SK-N-SH treated with all-trans-retinoic acid at 6 μM for 48 hours (cell line): ENCODE results near the gene GPC6.

Experiments
- ATAC-seq: fragments of 200-7000 bp; cut with Tn5 transposase; 3 replicates; pipeline ENCODE4 v1.9.1; 2020; ENCODE audit warnings: mild to moderate bottlenecking, moderate library complexity
- ARNTL ChIP-seq: fragments of 450-650 bp; formaldehyde crosslinking; IDR thresholded peaks from 2 replicates; pipeline ENCODE4 v1.5.0; 2020; ENCODE audit warnings: low read depth, mild to moderate bottlenecking, moderate library complexity, borderline replicate concordance
- CREB5 ChIP-seq: fragments of 250-450 bp; sonication (Bioruptor Pico); IDR thresholded peaks from 2 replicates; pipeline ENCODE4 v1.5.1; 2020; ENCODE audit warnings: low read depth, mild to moderate bottlenecking, moderate library complexity
- CSDC2 ChIP-seq: fragments of 250-450 bp; sonication (Bioruptor Pico); IDR thresholded peaks from 2 replicates; pipeline ENCODE4 v1.5.0; 2020; ENCODE audit warnings: mild to moderate bottlenecking, moderate library complexity
- CSRNP3 ChIP-seq: fragments of 250-450 bp; sonication (Bioruptor Pico); IDR thresholded peaks from 2 replicates; pipeline ENCODE4 v1.5.1; 2021; ENCODE audit warnings: mild to moderate bottlenecking, moderate library complexity
- ESRRG ChIP-seq: fragments of 250-450 bp; sonication (Bioruptor Pico); IDR thresholded peaks from 2 replicates; pipeline ENCODE4 v1.6.1; 2021; ENCODE audit warnings: mild to moderate bottlenecking
- GLIS3 ChIP-seq: fragments of 250-450 bp; sonication (Bioruptor Pico); IDR thresholded peaks from 2 replicates; pipeline ENCODE4 v1.5.0; 2020; ENCODE audit warnings: mild to moderate bottlenecking, moderate library complexity
- ISL1 ChIP-seq: fragments of 250-450 bp; sonication (Bioruptor Pico); IDR thresholded peaks from 2 replicates; pipeline ENCODE4 v2.1.2; 2022; ENCODE audit warnings: mild to moderate bottlenecking, moderate library complexity
- OSR1 ChIP-seq: fragments of 250-450 bp; sonication (Bioruptor Pico); IDR thresholded peaks from 2 replicates; pipeline ENCODE4 v1.8.0; 2022; ENCODE audit warnings: moderate library complexity, mild to moderate bottlenecking, inconsistent platforms
- PATZ1 ChIP-seq: fragments of 250-450 bp; sonication (Bioruptor Pico); IDR thresholded peaks from 2 replicates; pipeline ENCODE4 v1.8.0; 2020; ENCODE audit warnings: mild to moderate bottlenecking, moderate library complexity, borderline replicate concordance
- PPARA ChIP-seq: fragments of 250-450 bp; sonication (Bioruptor Pico); IDR thresholded peaks from 2 replicates; pipeline ENCODE4 v1.5.0; 2020; ENCODE audit warnings: mild to moderate bottlenecking, borderline replicate concordance
- RARB ChIP-seq: fragments of 250-450 bp; sonication (Bioruptor Pico); IDR thresholded peaks from 2 replicates; pipeline ENCODE4 v1.8.0; 2021; ENCODE audit warnings: mild to moderate bottlenecking, moderate library complexity
- SNAI2 ChIP-seq: fragments of 250-450 bp; sonication (Bioruptor Pico); IDR thresholded peaks from 2 replicates; pipeline ENCODE4 v1.5.0; 2020; ENCODE audit warnings: mild to moderate bottlenecking, moderate library complexity
- TCF4 ChIP-seq: fragments of 250-450 bp; sonication (Bioruptor Pico); IDR thresholded peaks from 2 replicates; pipeline ENCODE4 v1.8.0; 2021; ENCODE audit warnings: mild to moderate bottlenecking, moderate library complexity, borderline replicate concordance
- TOX ChIP-seq: fragments of 250-450 bp; sonication (Bioruptor Pico); IDR thresholded peaks from 2 replicates; pipeline ENCODE4 v1.8.0; 2021; ENCODE audit warnings: mild to moderate bottlenecking, moderate library complexity, borderline replicate concordance
- TSHZ2 ChIP-seq: fragments of 250-450 bp; sonication (Bioruptor Pico); IDR thresholded peaks from 2 replicates; pipeline ENCODE4 v1.5.0; 2020; ENCODE audit warnings: mild to moderate bottlenecking, moderate library complexity
- ZC3H10 ChIP-seq: fragments of 250-450 bp; sonication (Bioruptor Pico); IDR thresholded peaks from 2 replicates; pipeline ENCODE4 v1.5.1; 2021; ENCODE audit warnings: mild to moderate bottlenecking, moderate library complexity
- ZFP3 ChIP-seq: fragments of 250-450 bp; sonication (Bioruptor Pico); IDR thresholded peaks from 2 replicates; pipeline ENCODE4 v1.5.0; 2020; ENCODE audit warnings: mild to moderate bottlenecking, moderate library complexity
- ZFP30 ChIP-seq: fragments of 450-650 bp; formaldehyde crosslinking; IDR thresholded peaks from 2 replicates; pipeline ENCODE4 v1.5.0; 2022; ENCODE audit warnings: mild to moderate bottlenecking, moderate library complexity
- ZNF565 ChIP-seq: fragments of 450-650 bp; formaldehyde crosslinking; conservative IDR thresholded peaks from 2 replicates; pipeline ENCODE4 v1.5.0; 2020; ENCODE audit warnings: low read depth, mild to moderate bottlenecking, moderate library complexity
- ZNF70 ChIP-seq: fragments of 450-650 bp; formaldehyde crosslinking; IDR thresholded peaks from 2 replicates; pipeline ENCODE4 v1.5.0; 2020; ENCODE audit warnings: mild to moderate bottlenecking, moderate library complexity
- ZNF8 ChIP-seq: fragments of 450-650 bp; formaldehyde crosslinking; IDR thresholded peaks from 2 replicates; pipeline ENCODE4 v1.5.0; 2020; ENCODE audit warnings: mild to moderate bottlenecking, moderate library complexity

Gene GPC6

GRCh38 chr13:94427313-94427953 lies 1200.8 kb downstream of the GPC6 start:
- no peak; the same call in 2 of the 3 replicates for ATAC-seq
- TF ChIP-seq ZNF70 (CRISPR knock-in tag), result no peak
- no peak for TF ChIP-seq TOX (CRISPR knock-in tag)
- no peak for TF ChIP-seq RARB (CRISPR knock-in tag)
- TF ChIP-seq ESRRG (CRISPR knock-in tag), result no peak
- TF ChIP-seq PPARA (CRISPR knock-in tag), result no peak
- no peak for TF ChIP-seq ZNF565 (CRISPR knock-in tag)
- TF ChIP-seq CSRNP3, result no peak
- TF ChIP-seq ARNTL (CRISPR knock-in tag), result no peak
- TF ChIP-seq ISL1 (CRISPR knock-in tag), result no peak

- peak; percentile 45; the same call in 1 of the 3 replicates for ATAC-seq
- TF ChIP-seq ZFP30 (no peak), ZNF565 (CRISPR knock-in tag) (no peak), TSHZ2 (CRISPR knock-in tag) (no peak), PPARA (CRISPR knock-in tag) (no peak), SNAI2 (CRISPR knock-in tag) (no peak), PATZ1 (CRISPR knock-in tag) (no peak)
Measured at GRCh38 chr13:94431574-94431973, 1205.0 kb downstream of the GPC6 start.

- no peak for TF ChIP-seq CREB5 (CRISPR knock-in tag)
- TF ChIP-seq GLIS3 (CRISPR knock-in tag), result no peak
- TF ChIP-seq OSR1 (CRISPR knock-in tag), result no peak
- no peak for TF ChIP-seq ARNTL (CRISPR knock-in tag)
- TF ChIP-seq ZFP30, result no peak
- no peak for TF ChIP-seq TOX (CRISPR knock-in tag)
- no peak for TF ChIP-seq PPARA (CRISPR knock-in tag)
- no peak for TF ChIP-seq ESRRG (CRISPR knock-in tag)
- no peak for TF ChIP-seq TSHZ2 (CRISPR knock-in tag)
- no peak for TF ChIP-seq CSDC2 (CRISPR knock-in tag)
- TF ChIP-seq SNAI2 (CRISPR knock-in tag), result no peak
- TF ChIP-seq CSRNP3, result no peak
- no peak for TF ChIP-seq ZNF8
- no peak for TF ChIP-seq ZNF565 (CRISPR knock-in tag)
- no peak for TF ChIP-seq TCF4 (CRISPR knock-in tag)
- no peak for TF ChIP-seq ZC3H10 (CRISPR knock-in tag)
- TF ChIP-seq ZFP3 (CRISPR knock-in tag), result no peak
- ATAC-seq, result no peak
Measured at GRCh38 chr13:94431987-94432386, 1205.4 kb downstream of the GPC6 start.
